Neuronal stem cell (in vitro differentiated cells): ENCODE measurements around the gene RER1.

Experiments used
- DNase-seq: peaks from one replicate; pipeline ENCODE4 v3.0.0-alpha.2; 2013; ENCODE audit warnings: low spot score
- H2AFZ ChIP-seq: one replicate; pipeline ENCODE4 v1.6.1; 2013; ENCODE audit warnings: mild to moderate bottlenecking, low read length, inconsistent platforms
- H2AK5ac ChIP-seq: 2 replicates; pipeline ENCODE4 v1.6.1; 2013; ENCODE audit warnings: low read depth, mild to moderate bottlenecking, inconsistent platforms, low read length, moderate library complexity, mixed read lengths
- H2BK120ac ChIP-seq: 2 replicates; pipeline ENCODE4 v1.6.1; 2013; ENCODE audit warnings: low read depth, mild to moderate bottlenecking, inconsistent platforms, low read length, moderate library complexity, mixed read lengths
- H2BK12ac ChIP-seq: one replicate; pipeline ENCODE4 v1.6.1; 2013; ENCODE audit warnings: low read length, inconsistent platforms
- H2BK15ac ChIP-seq: 2 replicates; pipeline ENCODE4 v1.6.1; 2013; ENCODE audit warnings: mild to moderate bottlenecking, low read length, inconsistent platforms, mixed read lengths
- H2BK5ac ChIP-seq: one replicate; pipeline ENCODE4 v1.6.1; 2013; ENCODE audit warnings: inconsistent platforms, mild to moderate bottlenecking, low read length, moderate library complexity
- H3K14ac ChIP-seq: one replicate; pipeline ENCODE4 v1.6.1; 2013; ENCODE audit warnings: low read length, inconsistent platforms
- H3K18ac ChIP-seq: 2 replicates; pipeline ENCODE4 v1.6.1; 2013; ENCODE audit warnings: low read length, inconsistent platforms
- H3K23ac ChIP-seq: 2 replicates; pipeline ENCODE4 v1.6.1; 2013; ENCODE audit warnings: low read depth, mild to moderate bottlenecking, mixed read lengths, low read length, inconsistent platforms; ENCODE audit not compliant: poor library complexity
- H3K27ac ChIP-seq: replicated peaks from 3 replicates; pipeline ENCODE4 v1.5.1; 2013; ENCODE audit warnings: low read length, inconsistent platforms
- H3K27me3 ChIP-seq, 3 experiments: 2 replicates each; pipeline ENCODE4 v1.6.1; 2013; ENCODE audit warnings: low read length in 3 of 3, mild to moderate bottlenecking in 2 of 3, inconsistent platforms in 1 of 3, low read depth in 1 of 3, mixed read lengths in 1 of 3, moderate library complexity in 1 of 3; ENCODE audit not compliant: control insufficient read depth in 3 of 3, insufficient read depth in 3 of 3
- H3K36me3 ChIP-seq, 2 donors: replicated peaks in 1 of 2; 2 replicates each; pipeline ENCODE4 v1.6.1; 2013; ENCODE audit warnings: low read length in 2 of 2; ENCODE audit not compliant: control insufficient read depth in 2 of 2, insufficient read depth in 2 of 2
- H3K4ac ChIP-seq: 2 replicates; pipeline ENCODE4 v1.6.1; 2013; ENCODE audit warnings: inconsistent platforms, mild to moderate bottlenecking, low read length, moderate library complexity
- H3K4me1 ChIP-seq, 2 donors: 1 replicate in 1 of 2; 2 replicates in 1 of 2; pipeline ENCODE4 v1.6.1; 2013; ENCODE audit warnings: low read length in 2 of 2, low read depth in 1 of 2; ENCODE audit not compliant: control insufficient read depth in 2 of 2, insufficient read depth in 1 of 2
- H3K4me2 ChIP-seq: one replicate; pipeline ENCODE4 v1.6.1; 2013; ENCODE audit warnings: mild to moderate bottlenecking, low read length, inconsistent platforms; ENCODE audit not compliant: insufficient read depth, poor library complexity, severe bottlenecking
- H3K4me3 ChIP-seq, 2 donors: 2 replicates each; pipeline ENCODE4 v1.5.1; 2013; ENCODE audit warnings: low read length in 2 of 2, mild to moderate bottlenecking in 2 of 2, inconsistent platforms in 1 of 2, moderate library complexity in 1 of 2
- H3K79me1 ChIP-seq: one replicate; pipeline ENCODE4 v1.6.1; 2013; ENCODE audit warnings: low read depth, mild to moderate bottlenecking, inconsistent platforms, low read length, moderate library complexity
- H3K9ac ChIP-seq: one replicate; pipeline ENCODE4 v1.6.1; 2013; ENCODE audit warnings: mild to moderate bottlenecking, low read depth, low read length, inconsistent platforms; ENCODE audit not compliant: poor library complexity
- H3K9me3 ChIP-seq, 2 donors: replicated peaks in 1 of 2; 2 replicates each; pipeline versions ENCODE3 to v1.6.1; 2013; ENCODE audit warnings: low read length in 2 of 2, mild to moderate bottlenecking in 2 of 2, inconsistent platforms in 1 of 2, low read depth in 1 of 2, mixed read lengths in 1 of 2, moderate library complexity in 1 of 2; ENCODE audit not compliant: control insufficient read depth in 2 of 2, insufficient read depth in 1 of 2
- H4K8ac ChIP-seq: one replicate; pipeline ENCODE4 v1.6.1; 2013; ENCODE audit warnings: low read depth, mild to moderate bottlenecking, inconsistent platforms, low read length, moderate library complexity
- H4K91ac ChIP-seq: one replicate; pipeline ENCODE4 v1.6.1; 2013; ENCODE audit warnings: low read length, low read depth, mild to moderate bottlenecking, inconsistent platforms; ENCODE audit not compliant: poor library complexity
- WGBS, 2 donors: extraction: QIAGEN DNeasy Blood & Tissue Kit; methylation state at CpG; one replicate each; pipeline ENCODE4 v1.1.7; 2013; ENCODE audit warnings: missing lambda C conversion rate in 2 of 2, mixed read lengths in 1 of 2; ENCODE audit not compliant: insufficient read length in 2 of 2, insufficient replicate concordance in 1 of 2; ENCODE audit errors: extremely low coverage in 2 of 2; 5-methylcytosine and 5-hydroxymethylcytosine counted together

The RER1 gene

DNA sequence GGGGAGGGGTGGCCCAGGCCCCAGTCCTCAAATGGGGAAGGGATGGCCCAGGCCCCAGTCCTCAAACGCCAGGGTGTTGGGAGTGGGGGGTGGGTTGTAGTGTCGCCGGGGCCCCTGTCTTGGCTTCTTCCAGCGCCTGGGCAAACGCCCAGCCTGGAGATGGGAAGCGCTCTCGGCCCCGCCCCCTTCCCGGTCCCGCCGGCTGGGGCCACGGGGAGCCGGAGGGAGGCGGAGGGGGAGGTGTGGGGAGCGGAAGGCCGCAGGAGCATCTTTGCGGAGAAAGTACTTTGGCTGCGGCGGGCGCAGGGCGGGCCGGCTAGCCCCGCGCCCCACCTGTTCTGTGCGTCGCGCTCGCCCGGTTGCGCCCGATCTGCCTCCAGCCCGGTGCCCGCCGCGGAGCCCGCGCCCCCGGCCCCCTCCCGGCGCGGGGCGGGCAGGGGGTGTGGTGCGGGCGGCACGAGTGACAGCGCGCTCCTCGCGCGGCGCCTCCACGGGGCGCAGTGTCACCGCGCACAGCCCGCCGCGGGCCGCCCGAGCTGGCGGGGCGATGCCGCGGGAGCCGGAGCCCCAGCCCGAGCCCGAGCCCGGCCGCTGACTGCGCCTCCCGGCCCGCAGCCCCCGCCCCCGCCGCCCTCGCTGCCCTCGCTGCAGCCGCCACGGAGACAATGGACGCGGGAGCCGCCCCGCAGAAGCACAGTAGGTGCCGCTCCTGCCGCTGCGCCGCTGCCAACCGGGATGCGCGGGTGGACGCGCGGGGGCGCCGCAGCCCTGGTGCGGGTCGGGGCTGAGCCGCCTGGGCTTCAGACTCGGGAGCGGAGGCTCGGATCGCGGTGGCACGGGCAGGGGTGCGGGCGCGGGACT, 51.9 kb downstream of the RER1 start:
- DNase-seq, result no peak
- peak overlapping the region; percentile 100 for H2BK15ac ChIP-seq
- peak overlapping the region; percentile 78 for H2BK120ac ChIP-seq
- no peaks in the 10 kb centered on the region for H3K9me3 ChIP-seq
- peak overlapping the region; percentile 38 for H2AFZ ChIP-seq
- no peak overlapping the region for H4K8ac ChIP-seq
- H3K4ac ChIP-seq, result no peak overlapping the region
- no peak overlapping the region for H3K27ac ChIP-seq
- peak overlapping the region; percentile 90 for H2AK5ac ChIP-seq
- peaks cover 7% of the 10 kb centered on the region for H3K79me1 ChIP-seq
- H3K14ac ChIP-seq, result no peak overlapping the region
- H3K9ac ChIP-seq, result peak overlapping the region; percentile 77
- peak overlapping the region; percentile 98 for H2BK5ac ChIP-seq
- H3K27me3 ChIP-seq, result peaks cover 0 to 64% (median 16%) of the 10 kb centered on the region in 3 experiments
- H3K23ac ChIP-seq, result peak overlapping the region; percentile 73
- peaks cover 32 to 43% of the 10 kb centered on the region in 2 donors for H3K4me1 ChIP-seq
- peak overlapping the region in 1 of 2 donors; percentile 75 for H3K4me3 ChIP-seq
- WGBS, 2 donors, result no CpG with 5 or more reads among the region's 107 CpGs
- H2BK12ac ChIP-seq, result peak overlapping the region; percentile 99
- peak overlapping the region; percentile 77 for H3K4me2 ChIP-seq
- no peak overlapping the region for H4K91ac ChIP-seq
- peak overlapping the region; percentile 95 for H3K18ac ChIP-seq
- no peaks in the 10 kb centered on the region for H3K36me3 ChIP-seq

DNA sequence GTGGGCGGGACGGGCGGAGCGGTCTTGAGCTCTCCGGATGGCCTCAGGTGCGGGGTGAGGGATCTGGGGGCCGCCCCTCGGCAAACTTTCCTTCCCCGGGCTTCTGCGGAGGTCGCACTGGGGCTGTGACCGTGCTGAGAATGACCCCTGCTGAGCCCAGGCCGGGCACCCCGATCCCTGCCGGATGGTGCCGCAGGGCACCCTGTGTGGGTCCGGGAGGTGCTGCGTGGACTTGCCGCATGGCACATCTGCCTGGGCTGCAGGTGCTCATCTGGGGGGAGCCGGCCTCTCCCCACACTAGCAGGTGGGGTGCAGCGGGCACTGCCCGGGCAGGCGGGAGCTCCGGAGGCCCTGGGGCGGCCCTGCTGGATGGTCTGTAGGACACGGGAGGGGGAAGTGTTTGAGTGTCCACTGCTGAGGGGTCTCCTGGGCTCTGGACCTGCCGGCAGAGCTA, 52.5 kb downstream of the RER1 start:
- H3K4ac ChIP-seq, result peak overlapping the region; percentile 84
- no peaks in the 10 kb centered on the region for H3K36me3 ChIP-seq
- H3K4me1 ChIP-seq, result peaks cover 34 to 47% of the 10 kb centered on the region in 2 donors
- peak overlapping the region; percentile 73 for H3K23ac ChIP-seq
- H3K79me1 ChIP-seq, result peaks cover 7% of the 10 kb centered on the region
- no peak overlapping the region for H2AFZ ChIP-seq
- no CpG with 5 or more reads among the region's 27 CpGs for WGBS, 2 donors
- peak overlapping the region; percentile 90 for H2AK5ac ChIP-seq
- no peak overlapping the region for H3K27ac ChIP-seq
- H3K9ac ChIP-seq, result peak overlapping the region; percentile 77
- H2BK5ac ChIP-seq, result peak overlapping the region; percentile 98
- peaks cover 0 to 59% (median 16%) of the 10 kb centered on the region in 3 experiments for H3K27me3 ChIP-seq
- peak overlapping the region; percentile 77 for H3K4me2 ChIP-seq
- H4K8ac ChIP-seq, result no peak overlapping the region
- peak overlapping the region in 1 of 2 donors; percentile 75 for H3K4me3 ChIP-seq
- DNase-seq, result no peak
- H2BK120ac ChIP-seq, result peak overlapping the region; percentile 78
- peak overlapping the region; percentile 72 for H4K91ac ChIP-seq
- H3K14ac ChIP-seq, result peak overlapping the region; percentile 97
- H2BK15ac ChIP-seq, result peak overlapping the region; percentile 100
- H3K18ac ChIP-seq, result peak overlapping the region; percentile 95
- no peaks in the 10 kb centered on the region for H3K9me3 ChIP-seq
- peak overlapping the region; percentile 99 for H2BK12ac ChIP-seq

GRCh38 chr1:2445162-2445822, 53.7 kb downstream of the RER1 start:
- peak overlapping the region; percentile 66 for H3K4ac ChIP-seq
- no peak overlapping the region for H4K8ac ChIP-seq
- peak overlapping the region; percentile 90 for H2AK5ac ChIP-seq
- peak overlapping the region; percentile 2 for H3K9ac ChIP-seq
- peaks cover 3% of the 10 kb centered on the region for H3K79me1 ChIP-seq
- H3K4me3 ChIP-seq, result no peak overlapping the region
- peak overlapping the region; percentile 97 for H2BK12ac ChIP-seq
- H2AFZ ChIP-seq, result no peak overlapping the region
- DNase-seq, result no peak
- H3K9me3 ChIP-seq, result no peaks in the 10 kb centered on the region
- peak overlapping the region; percentile 98 for H2BK5ac ChIP-seq
- H3K4me2 ChIP-seq, result no peak overlapping the region
- H2BK15ac ChIP-seq, result peak overlapping the region; percentile 100
- H3K36me3 ChIP-seq, result no peaks in the 10 kb centered on the region
- H3K4me1 ChIP-seq, result peaks cover 34 to 53% of the 10 kb centered on the region in 2 donors
- no peak overlapping the region for H3K27ac ChIP-seq
- H3K18ac ChIP-seq, result peak overlapping the region; percentile 95
- H3K27me3 ChIP-seq, result peaks cover 0 to 60% (median 16%) of the 10 kb centered on the region in 3 experiments
- peak overlapping the region; percentile 78 for H2BK120ac ChIP-seq
- WGBS, 2 donors, result no CpG with 5 or more reads among the region's 16 CpGs
- H4K91ac ChIP-seq, result peak overlapping the region; percentile 56
- H3K14ac ChIP-seq, result peak overlapping the region; percentile 56
- peak overlapping the region; percentile 95 for H3K23ac ChIP-seq

DNA sequence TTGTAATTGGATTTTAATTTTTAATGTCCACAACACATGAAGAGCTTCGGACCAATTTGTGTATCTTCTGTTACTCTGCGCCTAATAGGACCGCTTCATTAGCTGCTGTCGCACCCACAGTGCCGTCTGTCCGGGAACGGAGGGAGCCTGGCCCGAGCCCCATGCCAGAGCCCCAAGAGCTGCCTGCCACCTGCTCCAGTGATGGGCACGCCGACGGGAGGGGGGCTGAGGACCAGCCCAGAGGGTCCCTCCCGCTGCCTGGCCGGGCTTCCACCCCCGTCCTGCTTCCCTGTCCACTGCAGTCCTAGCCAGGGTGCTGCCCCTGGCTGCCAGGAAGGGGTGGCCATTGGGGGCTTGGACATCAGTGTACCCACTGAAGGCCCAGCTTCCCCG, 54.2 kb downstream of the RER1 start:
- no peak for DNase-seq
- Histone ChIP-seq H3K4ac (peak overlapping the region; percentile 58), H4K8ac (no peak overlapping the region), H2BK12ac (peak overlapping the region; percentile 97), H3K9me3 (no peaks in the 10 kb centered on the region), H3K9ac (peak overlapping the region; percentile 66), H3K36me3 (no peaks in the 10 kb centered on the region), H3K27ac (peak overlapping the region; percentile 99), H3K4me2 (no peak overlapping the region), H2AK5ac (peak overlapping the region; percentile 90), H3K27me3 (peaks cover 0 to 57% (median 16%) of the 10 kb centered on the region in 3 experiments), H3K23ac (no peak overlapping the region), H3K14ac (no peak overlapping the region), H3K79me1 (peaks cover 5% of the 10 kb centered on the region), H4K91ac (peak overlapping the region; percentile 3), H2BK15ac (peak overlapping the region; percentile 100), H3K18ac (peak overlapping the region; percentile 95), H2BK120ac (peak overlapping the region; percentile 63), H3K4me1 (peaks cover 34 to 55% of the 10 kb centered on the region in 2 donors), H2AFZ (peak overlapping the region; percentile 82), H3K4me3 (no peak overlapping the region), H2BK5ac (peak overlapping the region; percentile 98)
- WGBS, 2 donors, result no CpG with 5 or more reads among the region's 15 CpGs
